Parathyroid adenoma (tissue), 2 donors: ENCODE data around the gene ACAA1.
"Not testable (repeated sequence)": the region's sequence is repeated elsewhere in the genome, so short reads cannot be mapped to it uniquely, and the experiment has no call there.

Experiments
- H2AFZ ChIP-seq: fragments of 300-600 bp; sonication (generic); one replicate; pipeline ENCODE4 v1.7.0; 2017; ENCODE audit warnings: antibody characterized with exemption, mild to moderate bottlenecking
- H3K27ac ChIP-seq: fragments of 300-600 bp; sonication (generic); one replicate; pipeline ENCODE4 v1.7.0; 2017
- H3K27me3 ChIP-seq: fragments of 300-600 bp; sonication (generic); one replicate; pipeline ENCODE4 v1.7.0; 2017; ENCODE audit warnings: low read length; ENCODE audit not compliant: control insufficient read depth, insufficient read depth
- H3K36me3 ChIP-seq: fragments of 300-600 bp; sonication (generic); one replicate; pipeline ENCODE4 v1.7.0; 2017; ENCODE audit warnings: low read length; ENCODE audit not compliant: control insufficient read depth, insufficient read depth
- H3K4me1 ChIP-seq: fragments of 300-600 bp; sonication (generic); one replicate; pipeline ENCODE4 v1.7.0; 2017; ENCODE audit warnings: control low read depth
- H3K4me2 ChIP-seq: fragments of 300-600 bp; sonication (generic); one replicate; pipeline ENCODE4 v1.7.0; 2017; ENCODE audit warnings: low read length
- H3K4me3 ChIP-seq: fragments of 300-600 bp; sonication (generic); one replicate; pipeline ENCODE4 v1.7.0; 2017; ENCODE audit warnings: low read depth, low read length
- H3K79me2 ChIP-seq: fragments of 300-600 bp; sonication (generic); one replicate; pipeline ENCODE4 v1.7.0; 2017; ENCODE audit warnings: control low read depth
- H3K9ac ChIP-seq: fragments of 300-600 bp; sonication (generic); one replicate; pipeline ENCODE4 v1.7.0; 2017; ENCODE audit warnings: mild to moderate bottlenecking
- H3K9me3 ChIP-seq: fragments of 300-600 bp; sonication (generic); one replicate; pipeline ENCODE4 v1.7.0; 2017; ENCODE audit warnings: low read length; ENCODE audit not compliant: control insufficient read depth
- TF ChIP-seq, protein P1 (sequence below): fragments of 300-600 bp; sonication (generic); IDR thresholded peaks from one replicate; pipeline ENCODE4 v1.7.0; 2017; ENCODE audit warnings: antibody characterized with exemption, mild to moderate bottlenecking
- donor health status: primary hyperparathyroidism.

Gene ACAA1

DNA sequence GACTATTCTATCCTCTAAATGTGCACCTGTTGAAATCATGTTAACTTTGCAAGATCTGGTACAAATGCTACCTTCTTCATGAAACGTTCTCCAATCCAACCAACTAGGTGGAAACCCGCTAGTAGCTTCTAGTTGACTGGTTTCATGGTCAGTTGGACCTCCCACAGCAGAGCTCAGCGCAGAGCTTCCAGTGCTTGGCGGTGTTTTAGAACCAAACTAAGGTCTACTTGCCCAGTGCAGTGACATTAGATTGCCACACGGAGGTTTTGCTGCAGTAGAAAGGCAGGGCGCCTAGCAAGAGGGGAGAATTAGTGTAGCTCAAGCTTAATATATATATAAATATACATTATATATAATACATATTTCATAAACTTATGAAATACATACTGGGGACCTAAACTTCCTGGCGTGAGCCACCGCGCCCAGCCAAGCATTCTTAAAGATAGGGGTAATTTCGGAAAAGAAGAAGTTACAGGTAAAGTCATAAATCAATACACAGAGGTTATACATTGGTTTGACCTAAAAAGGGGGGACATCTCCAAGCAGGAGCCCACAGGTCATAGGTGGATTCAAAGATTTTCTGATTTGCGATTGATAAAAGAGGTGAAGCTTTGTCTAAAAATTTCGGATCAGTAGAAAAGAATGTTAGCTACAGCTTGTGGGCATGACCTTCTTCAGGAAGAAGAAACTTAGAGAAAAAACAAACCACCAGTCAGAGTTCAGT lies 26.4 kb upstream of the ACAA1 start:
- Histone ChIP-seq H3K27me3 (no peaks in the 10 kb centered on the region), H3K4me2 (no peak overlapping the region), H3K9ac (no peak overlapping the region), H3K4me1 (peaks cover 8% of the 10 kb centered on the region), H3K4me3 (no peak overlapping the region), H3K9me3 (no peaks in the 10 kb centered on the region), H3K79me2 (peaks cover 6% of the 10 kb centered on the region), H3K36me3 (no peaks in the 10 kb centered on the region), H3K27ac (no peak overlapping the region), H2AFZ (no peak overlapping the region)
- TF ChIP-seq, protein P1, sequence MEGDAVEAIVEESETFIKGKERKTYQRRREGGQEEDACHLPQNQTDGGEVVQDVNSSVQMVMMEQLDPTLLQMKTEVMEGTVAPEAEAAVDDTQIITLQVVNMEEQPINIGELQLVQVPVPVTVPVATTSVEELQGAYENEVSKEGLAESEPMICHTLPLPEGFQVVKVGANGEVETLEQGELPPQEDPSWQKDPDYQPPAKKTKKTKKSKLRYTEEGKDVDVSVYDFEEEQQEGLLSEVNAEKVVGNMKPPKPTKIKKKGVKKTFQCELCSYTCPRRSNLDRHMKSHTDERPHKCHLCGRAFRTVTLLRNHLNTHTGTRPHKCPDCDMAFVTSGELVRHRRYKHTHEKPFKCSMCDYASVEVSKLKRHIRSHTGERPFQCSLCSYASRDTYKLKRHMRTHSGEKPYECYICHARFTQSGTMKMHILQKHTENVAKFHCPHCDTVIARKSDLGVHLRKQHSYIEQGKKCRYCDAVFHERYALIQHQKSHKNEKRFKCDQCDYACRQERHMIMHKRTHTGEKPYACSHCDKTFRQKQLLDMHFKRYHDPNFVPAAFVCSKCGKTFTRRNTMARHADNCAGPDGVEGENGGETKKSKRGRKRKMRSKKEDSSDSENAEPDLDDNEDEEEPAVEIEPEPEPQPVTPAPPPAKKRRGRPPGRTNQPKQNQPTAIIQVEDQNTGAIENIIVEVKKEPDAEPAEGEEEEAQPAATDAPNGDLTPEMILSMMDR = no peak

DNA sequence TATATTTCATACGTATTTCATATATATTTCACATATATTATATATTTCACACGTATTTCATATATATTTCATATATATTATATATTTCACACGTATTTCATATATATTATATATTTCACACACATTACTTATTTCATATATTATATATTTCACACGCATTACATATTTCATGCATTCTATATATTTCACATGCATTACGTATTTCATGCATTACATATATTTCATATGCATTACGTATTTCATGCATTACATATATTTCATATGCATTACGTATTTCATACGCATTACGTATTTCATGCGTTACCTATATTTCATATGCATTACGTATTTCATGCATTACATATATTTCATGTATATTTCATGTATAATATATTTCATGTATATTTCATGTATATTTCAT lies 23.8 kb upstream of the ACAA1 start:
- not testable (repeated sequence) for H3K4me3 ChIP-seq, H3K9me3 ChIP-seq, H3K79me2 ChIP-seq, H3K9ac ChIP-seq, H3K27me3 ChIP-seq, H3K4me1 ChIP-seq, H3K4me2 ChIP-seq, H3K27ac ChIP-seq, H3K36me3 ChIP-seq, H2AFZ ChIP-seq

GRCh38 chr3:38158472-38158871 lies 21.5 kb upstream of the ACAA1 start:
- no peak overlapping the region for H3K4me2 ChIP-seq
- no peak overlapping the region for H3K27ac ChIP-seq
- H3K9ac ChIP-seq = no peak overlapping the region
- H3K4me3 ChIP-seq = no peak overlapping the region
- H3K27me3 ChIP-seq = no peaks in the 10 kb centered on the region
- H3K79me2 ChIP-seq = no peaks in the 10 kb centered on the region
- H3K4me1 ChIP-seq = peaks cover 6% of the 10 kb centered on the region
- TF ChIP-seq, protein P1 = no peak
- no peak overlapping the region for H2AFZ ChIP-seq
- H3K36me3 ChIP-seq = no peaks in the 10 kb centered on the region
- H3K9me3 ChIP-seq = no peaks in the 10 kb centered on the region

- no peak overlapping the region for H3K4me3 ChIP-seq
- no peak overlapping the region for H3K4me2 ChIP-seq
- H3K27ac ChIP-seq = no peak overlapping the region
- H3K4me1 ChIP-seq = peaks cover 6% of the 10 kb centered on the region
- H3K9ac ChIP-seq = no peak overlapping the region
- TF ChIP-seq, protein P1 = no peak
- H3K27me3 ChIP-seq = no peaks in the 10 kb centered on the region
- H3K36me3 ChIP-seq = no peaks in the 10 kb centered on the region
- H3K79me2 ChIP-seq = no peaks in the 10 kb centered on the region
- H2AFZ ChIP-seq = no peak overlapping the region
- no peaks in the 10 kb centered on the region for H3K9me3 ChIP-seq
Measured at GRCh38 chr3:38157595-38157994, 20.7 kb upstream of the ACAA1 start.

DNA sequence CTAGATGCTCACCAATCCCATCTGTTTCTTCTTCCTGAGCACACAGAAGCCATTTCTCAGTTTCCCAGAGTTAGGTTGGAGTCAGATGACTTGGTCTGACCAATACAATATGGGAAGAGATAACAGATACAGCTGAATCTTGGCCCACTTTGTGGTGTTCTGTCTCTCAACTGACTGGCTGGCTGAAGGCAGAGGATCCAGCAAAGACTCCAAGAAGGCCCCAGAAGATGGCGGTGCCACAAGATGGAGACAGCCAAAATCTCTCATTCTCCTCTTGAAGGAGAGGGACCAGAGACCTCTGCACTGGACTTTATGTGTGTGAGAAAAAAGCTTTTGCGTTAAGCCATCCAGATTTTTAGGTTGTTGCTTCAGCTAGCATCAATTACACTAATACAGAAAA lies 20.2 kb upstream of the ACAA1 start:
- Histone ChIP-seq H3K36me3 (no peaks in the 10 kb centered on the region), H3K27ac (no peak overlapping the region), H3K4me1 (peaks cover 6% of the 10 kb centered on the region), H3K27me3 (no peaks in the 10 kb centered on the region), H3K9ac (no peak overlapping the region), H3K9me3 (no peaks in the 10 kb centered on the region), H2AFZ (no peak overlapping the region), H3K79me2 (no peaks in the 10 kb centered on the region), H3K4me2 (no peak overlapping the region), H3K4me3 (no peak overlapping the region)
- TF ChIP-seq, protein P1 = no peak
